HG02885 (cell line): Measurements from ENCODE around the gene AFAP1L1.

Source experiments
- ATAC-seq: cut with Tn5 transposase; IDR thresholded peaks from one replicate; pipeline ENCODE4 v1.9.1; 2021; ENCODE audit warnings: mild to moderate bottlenecking; ENCODE audit not compliant: unreplicated experiment, poor library complexity

The AFAP1L1 gene

GRCh38 chr5:149344151-149344550, 72.5 kb downstream of the AFAP1L1 start:
- no peak for ATAC-seq

GRCh38 chr5:149345147-149345891, 73.7 kb downstream of the AFAP1L1 start, which contains the start of gene GRPEL2:
Gene GRPEL2, plus strand, starts transcription at chr5:149345499. Its CDS starts 41 bp downstream, at chr5:149345540.
- ATAC-seq, result peak; percentile 98

GRCh38 chr5:149345892-149346222, 74.2 kb downstream of the AFAP1L1 start:
- peak; percentile 4 for ATAC-seq

- ATAC-seq, result no peak
Observed at GRCh38 chr5:149348518-149348917, 76.9 kb downstream of the AFAP1L1 start.

- ATAC-seq, result no peak
Observed at GRCh38 chr5:149349382-149349781, 77.7 kb downstream of the AFAP1L1 start.

- no peak for ATAC-seq
Observed at GRCh38 chr5:149352169-149352568, 80.5 kb downstream of the AFAP1L1 start.

GRCh38 chr5:149353911-149354310, 82.3 kb downstream of the AFAP1L1 start:
- no peak for ATAC-seq

GRCh38 chr5:149355688-149356087, 84.0 kb downstream of the AFAP1L1 start:
- no peak for ATAC-seq

GRCh38 chr5:149356391-149356790, 84.7 kb downstream of the AFAP1L1 start:
- no peak for ATAC-seq

- ATAC-seq, result peak; percentile 99
Observed at GRCh38 chr5:149357370-149358293, 86.0 kb downstream of the AFAP1L1 start, which contains the start of gene PCYOX1L. Gene PCYOX1L, plus strand, starts transcription at chr5:149358046. Its CDS starts 23 bp downstream, at chr5:149358069.

- peak; percentile 15 for ATAC-seq
Observed at GRCh38 chr5:149358294-149358651, 86.6 kb downstream of the AFAP1L1 start.

GRCh38 chr5:149358868-149359495, 87.3 kb downstream of the AFAP1L1 start:
- no peak for ATAC-seq

- ATAC-seq, result no peak
Observed at GRCh38 chr5:149360272-149360671, 88.6 kb downstream of the AFAP1L1 start.

- ATAC-seq, result no peak
Observed at GRCh38 chr5:149362541-149362940, 90.9 kb downstream of the AFAP1L1 start.

GRCh38 chr5:149363358-149363757, 91.7 kb downstream of the AFAP1L1 start:
- ATAC-seq, result no peak

GRCh38 chr5:149363936-149364335, 92.3 kb downstream of the AFAP1L1 start:
- no peak for ATAC-seq

GRCh38 chr5:149364719-149365118, 93.1 kb downstream of the AFAP1L1 start:
- no peak for ATAC-seq

- ATAC-seq, result no peak
Observed at GRCh38 chr5:149365418-149365817, 93.8 kb downstream of the AFAP1L1 start.

- no peak for ATAC-seq
Observed at GRCh38 chr5:149366169-149366729, 94.6 kb downstream of the AFAP1L1 start.

- ATAC-seq, result peak; percentile 74
Observed at GRCh38 chr5:149367249-149367971, 95.8 kb downstream of the AFAP1L1 start.
